ENCODE results near the gene POU2AF2. TPM values are rescaled to one million over a fixed set of nuclear protein-coding genes. Genes with fewer than 3 reads are reported as not detected.

POU2AF2 gene
- polyA plus RNA-seq, 2 of the 4 experiments (the other 2 are of a cell fraction) = not detected

DNA sequence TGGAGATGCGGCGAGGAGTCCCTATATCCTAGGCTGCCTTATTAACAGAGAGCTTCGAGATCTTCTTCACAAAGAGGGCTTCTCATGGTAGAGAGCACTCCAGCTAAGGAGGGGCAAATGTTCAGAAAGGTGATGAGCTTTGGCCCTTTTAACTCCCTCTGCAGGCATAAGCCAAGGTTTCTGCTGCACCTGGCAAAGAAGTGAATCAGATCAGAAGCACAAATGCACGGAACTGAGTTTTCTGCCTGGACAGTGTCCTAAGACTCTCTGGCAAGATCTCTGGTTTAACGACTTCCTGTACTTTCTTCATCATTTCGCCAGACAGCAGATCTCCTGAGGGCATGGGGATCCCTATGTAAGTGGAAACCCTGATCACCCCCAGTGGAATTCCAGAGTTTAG is 90.0 kb downstream of the POU2AF2 start:
- H3K4me1 ChIP-seq = peaks cover 22% of the 10 kb centered on the region
- H3K4me2 ChIP-seq = peak overlapping the region; percentile 70
- no peak for DNase-seq (ENCODE audit: low read depth in 1 of 2, low spot score in 1 of 2)
- CTCF ChIA-PET = no interaction called here
- POLR2A ChIA-PET = no interaction called here
- no peaks in the 10 kb centered on the region for H3K9me3 ChIP-seq
- WGBS (ENCODE audit: missing lambda C conversion rate) = 75% methylated on average over 6 of the region's 6 CpGs
- H3K27ac ChIP-seq = peak overlapping the region; percentile 56 to 58; a peak in 5 of 6 replicates
- FAIRE-seq = no peak
- no peak; a peak in 2 of 6 replicates for ATAC-seq
- TF ChIP-seq, protein P1, sequence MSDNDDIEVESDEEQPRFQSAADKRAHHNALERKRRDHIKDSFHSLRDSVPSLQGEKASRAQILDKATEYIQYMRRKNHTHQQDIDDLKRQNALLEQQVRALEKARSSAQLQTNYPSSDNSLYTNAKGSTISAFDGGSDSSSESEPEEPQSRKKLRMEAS (IDR thresholded peaks at IDR 0.05) = no peak
- TF ChIP-seq, protein P2, sequence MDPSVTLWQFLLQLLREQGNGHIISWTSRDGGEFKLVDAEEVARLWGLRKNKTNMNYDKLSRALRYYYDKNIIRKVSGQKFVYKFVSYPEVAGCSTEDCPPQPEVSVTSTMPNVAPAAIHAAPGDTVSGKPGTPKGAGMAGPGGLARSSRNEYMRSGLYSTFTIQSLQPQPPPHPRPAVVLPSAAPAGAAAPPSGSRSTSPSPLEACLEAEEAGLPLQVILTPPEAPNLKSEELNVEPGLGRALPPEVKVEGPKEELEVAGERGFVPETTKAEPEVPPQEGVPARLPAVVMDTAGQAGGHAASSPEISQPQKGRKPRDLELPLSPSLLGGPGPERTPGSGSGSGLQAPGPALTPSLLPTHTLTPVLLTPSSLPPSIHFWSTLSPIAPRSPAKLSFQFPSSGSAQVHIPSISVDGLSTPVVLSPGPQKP (IDR thresholded peaks at IDR 0.05; ENCODE audit: low read depth, low read length) = no peak
- TF ChIP-seq FOSL2 (IDR thresholded peaks at IDR 0.05) (no peak), FOSL2 (CRISPR knock-in tag; IDR thresholded peaks at IDR 0.05) (no peak), HOXB5 (CRISPR knock-in tag; IDR thresholded peaks at IDR 0.05) (no peak), HDAC2 (IDR thresholded peaks at IDR 0.05) (no peak)
- TF ChIP-seq, protein P3, sequence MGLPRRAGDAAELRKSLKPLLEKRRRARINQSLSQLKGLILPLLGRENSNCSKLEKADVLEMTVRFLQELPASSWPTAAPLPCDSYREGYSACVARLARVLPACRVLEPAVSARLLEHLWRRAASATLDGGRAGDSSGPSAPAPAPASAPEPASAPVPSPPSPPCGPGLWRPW (IDR thresholded peaks at IDR 0.05) = no peak
- H3K4me3 ChIP-seq = no peak overlapping the region

Other genes starting within 250 kb of the POU2AF2 start
- gene POU2AF3, start 52.8 kb downstream of the POU2AF2 start, polyA plus RNA-seq (2011; rRNA removed) = 2.9 and 4.2 TPM in 2 replicates
- gene POU2AF3, start 52.8 kb downstream of the POU2AF2 start, polyA plus RNA-seq (2017; fragmentation: RNase III; extraction: RNeasy Plus Mini Kit Qiagen cat#74134 plus additional on column Dnase treatment) = 0.63 to 0.87 TPM (median 0.63 TPM) in 3 replicates
- not detected in 2 replicates for gene POU2AF1, start 133.6 kb downstream of the POU2AF2 start, polyA plus RNA-seq (2011; rRNA removed)
- not detected in 3 replicates for gene POU2AF1, start 133.6 kb downstream of the POU2AF2 start, polyA plus RNA-seq (2017; fragmentation: RNase III; extraction: RNeasy Plus Mini Kit Qiagen cat#74134 plus additional on column Dnase treatment)